Measurements from ENCODE around the gene IFNB1. TPM values are rescaled to one million over a fixed set of nuclear protein-coding genes. Genes with fewer than 3 reads are reported as not detected.
A peak's percentile ranks its signal among the peaks of the same experiment; 100 is the strongest.

The IFNB1 gene
- total and polyA plus RNA-seq, 2 donors (not counting 1 experiment from before 2014, with no cell fraction given): 0.17 TPM; not detected in 1

DNA sequence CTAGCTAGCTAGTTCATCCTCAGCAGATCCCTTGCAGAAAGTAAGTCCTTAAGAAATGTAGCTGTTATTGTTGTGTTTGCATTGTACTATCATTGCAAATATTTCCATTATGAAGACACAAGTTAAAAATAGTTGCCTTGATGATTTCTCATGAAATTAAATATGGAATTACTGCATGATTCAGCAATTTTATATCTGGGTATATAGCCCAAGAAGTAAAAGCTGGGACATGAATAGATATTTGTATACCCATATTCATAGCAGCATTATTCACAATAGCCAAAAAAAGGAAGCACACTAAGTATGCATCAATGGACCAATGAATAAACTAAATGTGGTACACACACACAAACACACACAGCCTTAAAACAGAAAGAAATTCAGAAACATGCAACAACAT, 6.8 kb downstream of the IFNB1 start:
- no peaks in the 10 kb centered on the region for H3K79me2 ChIP-seq (ENCODE audit: control insufficient read depth, insufficient read depth, low read length)
- no peak overlapping the region for H2AFZ ChIP-seq (ENCODE audit: low read length)
- TF ChIP-seq, protein P1, sequence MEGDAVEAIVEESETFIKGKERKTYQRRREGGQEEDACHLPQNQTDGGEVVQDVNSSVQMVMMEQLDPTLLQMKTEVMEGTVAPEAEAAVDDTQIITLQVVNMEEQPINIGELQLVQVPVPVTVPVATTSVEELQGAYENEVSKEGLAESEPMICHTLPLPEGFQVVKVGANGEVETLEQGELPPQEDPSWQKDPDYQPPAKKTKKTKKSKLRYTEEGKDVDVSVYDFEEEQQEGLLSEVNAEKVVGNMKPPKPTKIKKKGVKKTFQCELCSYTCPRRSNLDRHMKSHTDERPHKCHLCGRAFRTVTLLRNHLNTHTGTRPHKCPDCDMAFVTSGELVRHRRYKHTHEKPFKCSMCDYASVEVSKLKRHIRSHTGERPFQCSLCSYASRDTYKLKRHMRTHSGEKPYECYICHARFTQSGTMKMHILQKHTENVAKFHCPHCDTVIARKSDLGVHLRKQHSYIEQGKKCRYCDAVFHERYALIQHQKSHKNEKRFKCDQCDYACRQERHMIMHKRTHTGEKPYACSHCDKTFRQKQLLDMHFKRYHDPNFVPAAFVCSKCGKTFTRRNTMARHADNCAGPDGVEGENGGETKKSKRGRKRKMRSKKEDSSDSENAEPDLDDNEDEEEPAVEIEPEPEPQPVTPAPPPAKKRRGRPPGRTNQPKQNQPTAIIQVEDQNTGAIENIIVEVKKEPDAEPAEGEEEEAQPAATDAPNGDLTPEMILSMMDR (conservative IDR thresholded peaks at IDR 0.05 in 1 of 2, IDR thresholded peaks at IDR 0.05 in 1 of 2; ENCODE audit: low read depth in 1 of 2, low read length in 2 of 2): no peak
- TF ChIP-seq EZH2 (IDR thresholded peaks at IDR 0.05; ENCODE audit: low read length, missing control alignments): no peak
- no peak overlapping the region for H3K4me3 ChIP-seq (replicated peaks in 1 of 4; ENCODE audit: control extremely low read depth in 1 of 4, insufficient read depth in 1 of 4, low read depth in 3 of 4, low read length in 4 of 4)
- H3K9ac ChIP-seq (ENCODE audit: insufficient read depth, low read length): no peak overlapping the region
- no peak overlapping the region for H3K27ac ChIP-seq (ENCODE audit: insufficient read depth, low read length)
- peaks cover 3% of the 10 kb centered on the region for H3K4me1 ChIP-seq (ENCODE audit: control insufficient read depth, extremely low read depth, insufficient read depth, low read length)
- no peaks in the 10 kb centered on the region for H3K9me3 ChIP-seq (ENCODE audit: control insufficient read depth, insufficient read depth, low read depth, low read length)
- no peaks in the 10 kb centered on the region for H4K20me1 ChIP-seq (ENCODE audit: control insufficient read depth, extremely low read depth, insufficient read depth, low read length)
- DNase-seq (ENCODE audit: low read depth in 2 of 2): no peak
- H3K36me3 ChIP-seq (ENCODE audit: control insufficient read depth, insufficient read depth, low read length): no peaks in the 10 kb centered on the region
- H3K4me2 ChIP-seq (ENCODE audit: extremely low read depth, insufficient read depth, low read length): no peak overlapping the region
- H3K27me3 ChIP-seq (ENCODE audit: control insufficient read depth, insufficient read depth, low read length): no peaks in the 10 kb centered on the region

DNA sequence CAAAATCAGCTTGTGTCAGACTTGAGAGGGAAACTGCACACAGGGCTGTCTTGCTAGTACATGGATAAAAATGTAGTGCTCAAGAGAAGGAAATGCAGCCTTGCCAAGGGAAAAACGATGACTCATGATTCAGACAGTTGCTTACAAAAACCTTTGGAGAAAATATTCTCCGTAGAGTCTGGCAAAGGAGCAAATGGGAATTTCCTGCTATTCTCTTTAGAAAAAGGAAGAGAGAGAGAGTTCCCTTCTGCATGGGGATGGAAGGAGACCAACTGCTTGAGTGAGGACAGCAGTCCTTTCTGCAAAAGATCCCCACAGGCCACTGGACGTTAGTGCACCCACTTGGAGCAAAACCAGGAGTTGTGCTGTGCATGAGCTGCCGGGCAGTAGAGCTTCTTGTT, 7.6 kb downstream of the IFNB1 start:
- no peaks in the 10 kb centered on the region for H3K36me3 ChIP-seq (ENCODE audit: control insufficient read depth, insufficient read depth, low read length)
- peak overlapping the region; percentile 22 for H2AFZ ChIP-seq (ENCODE audit: low read length)
- H3K79me2 ChIP-seq (ENCODE audit: control insufficient read depth, insufficient read depth, low read length): no peaks in the 10 kb centered on the region
- DNase-seq (ENCODE audit: low read depth in 2 of 2): peak; percentile 96 to 98
- peaks cover 3% of the 10 kb centered on the region for H3K4me1 ChIP-seq (ENCODE audit: control insufficient read depth, extremely low read depth, insufficient read depth, low read length)
- no peak for TF ChIP-seq EZH2 (IDR thresholded peaks at IDR 0.05; ENCODE audit: low read length, missing control alignments)
- TF ChIP-seq, protein P1 (conservative IDR thresholded peaks at IDR 0.05 in 1 of 2, IDR thresholded peaks at IDR 0.05 in 1 of 2; ENCODE audit: low read depth in 1 of 2, low read length in 2 of 2): peak; percentile 32 to 34
- no peak overlapping the region for H3K9ac ChIP-seq (ENCODE audit: insufficient read depth, low read length)
- no peaks in the 10 kb centered on the region for H3K9me3 ChIP-seq (ENCODE audit: control insufficient read depth, insufficient read depth, low read depth, low read length)
- H3K4me3 ChIP-seq (replicated peaks in 1 of 4; ENCODE audit: control extremely low read depth in 1 of 4, insufficient read depth in 1 of 4, low read depth in 3 of 4, low read length in 4 of 4): peak overlapping the region in 2 of 4 experiments; percentile 12 to 23
- no peaks in the 10 kb centered on the region for H4K20me1 ChIP-seq (ENCODE audit: control insufficient read depth, extremely low read depth, insufficient read depth, low read length)
- H3K27me3 ChIP-seq (ENCODE audit: control insufficient read depth, insufficient read depth, low read length): no peaks in the 10 kb centered on the region
- no peak overlapping the region for H3K27ac ChIP-seq (ENCODE audit: insufficient read depth, low read length)
- peak overlapping the region; percentile 55 for H3K4me2 ChIP-seq (ENCODE audit: extremely low read depth, insufficient read depth, low read length)

DNA sequence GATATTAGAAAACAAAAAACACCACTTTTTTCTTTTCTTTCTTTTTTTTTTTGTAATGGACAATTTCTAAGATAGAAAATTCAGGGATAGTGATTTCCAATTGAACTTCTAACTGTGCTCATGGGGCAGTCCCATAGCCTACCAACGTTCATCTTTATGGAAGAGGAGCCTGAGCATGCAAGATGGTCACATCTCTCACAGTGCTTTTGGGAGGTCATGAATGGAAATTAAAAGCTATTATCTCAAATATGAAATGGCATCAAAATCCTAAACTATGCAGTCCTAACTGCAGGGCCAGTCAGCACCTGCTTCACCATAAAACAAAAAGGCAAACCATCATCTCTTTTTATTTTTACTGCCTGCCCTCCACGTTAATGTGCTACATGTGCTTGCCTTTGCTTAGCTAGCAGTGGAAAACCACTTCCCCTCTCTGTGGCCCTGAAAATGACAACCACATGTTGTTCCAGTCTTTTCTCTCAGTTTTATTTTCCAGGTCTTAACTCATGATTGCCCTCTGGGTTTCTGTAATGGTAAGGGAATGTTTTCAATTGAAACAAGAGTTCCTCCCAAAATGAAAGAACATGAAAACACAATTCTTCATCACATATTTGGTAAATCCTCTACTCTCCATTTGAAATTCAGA, 16.7 kb downstream of the IFNB1 start:
- H3K27me3 ChIP-seq (ENCODE audit: control insufficient read depth, insufficient read depth, low read length): no peaks in the 10 kb centered on the region
- H3K36me3 ChIP-seq (ENCODE audit: control insufficient read depth, insufficient read depth, low read length): no peaks in the 10 kb centered on the region
- H4K20me1 ChIP-seq (ENCODE audit: control insufficient read depth, extremely low read depth, insufficient read depth, low read length): no peaks in the 10 kb centered on the region
- no peak overlapping the region for H2AFZ ChIP-seq (ENCODE audit: low read length)
- no peak overlapping the region for H3K4me2 ChIP-seq (ENCODE audit: extremely low read depth, insufficient read depth, low read length)
- DNase-seq (ENCODE audit: low read depth in 2 of 2): peak; percentile 35 to 36
- H3K79me2 ChIP-seq (ENCODE audit: control insufficient read depth, insufficient read depth, low read length): no peaks in the 10 kb centered on the region
- no peaks in the 10 kb centered on the region for H3K9me3 ChIP-seq (ENCODE audit: control insufficient read depth, insufficient read depth, low read depth, low read length)
- H3K9ac ChIP-seq (ENCODE audit: insufficient read depth, low read length): no peak overlapping the region
- no peak overlapping the region for H3K27ac ChIP-seq (ENCODE audit: insufficient read depth, low read length)
- TF ChIP-seq, protein P1 (conservative IDR thresholded peaks at IDR 0.05 in 1 of 2, IDR thresholded peaks at IDR 0.05 in 1 of 2; ENCODE audit: low read depth in 1 of 2, low read length in 2 of 2): peak in 1 of 2 donors; percentile 13
- no peak for TF ChIP-seq EZH2 (IDR thresholded peaks at IDR 0.05; ENCODE audit: low read length, missing control alignments)
- H3K4me3 ChIP-seq (replicated peaks in 1 of 4; ENCODE audit: control extremely low read depth in 1 of 4, insufficient read depth in 1 of 4, low read depth in 3 of 4, low read length in 4 of 4): no peak overlapping the region
- no peaks in the 10 kb centered on the region for H3K4me1 ChIP-seq (ENCODE audit: control insufficient read depth, extremely low read depth, insufficient read depth, low read length)

Measured in fibroblast of lung (primary cell).